Muscle layer of colon (tissue), 2 donors: ENCODE measurements around the gene RSRC1.

Experiments used
- H3K27ac ChIP-seq: one replicate; pipeline ENCODE4 v1.7.0; 2013; ENCODE audit warnings: low read depth, mild to moderate bottlenecking, low read length, moderate library complexity
- H3K27me3 ChIP-seq, 2 donors: one replicate each; pipeline ENCODE4 v1.7.0; 2013; ENCODE audit warnings: low read length in 2 of 2, mild to moderate bottlenecking in 2 of 2; ENCODE audit not compliant: insufficient read depth in 2 of 2, control insufficient read depth in 1 of 2
- H3K36me3 ChIP-seq: one replicate; pipeline ENCODE4 v1.7.0; 2013; ENCODE audit warnings: mild to moderate bottlenecking, low read length; ENCODE audit not compliant: insufficient read depth
- H3K4me1 ChIP-seq: one replicate; pipeline ENCODE4 v1.7.0; 2013; ENCODE audit warnings: mild to moderate bottlenecking, low read length; ENCODE audit not compliant: insufficient read depth
- H3K4me3 ChIP-seq, 2 donors: one replicate each; pipeline ENCODE4 v1.7.0; 2013; ENCODE audit warnings: low read length in 2 of 2, low read depth in 1 of 2, mild to moderate bottlenecking in 1 of 2, moderate library complexity in 1 of 2
- H3K9ac ChIP-seq: one replicate; pipeline ENCODE4 v1.7.0; 2013; ENCODE audit warnings: low read length
- H3K9me3 ChIP-seq: one replicate; pipeline ENCODE4 v1.7.0; 2013; ENCODE audit warnings: mild to moderate bottlenecking, low read length
- donor health status: abdominal sarcoma.
- donor health status: Adenocarcinoma of cecum.

Gene RSRC1

GRCh38 chr3:158453004-158453403, 343.1 kb downstream of the RSRC1 start:
- Histone ChIP-seq H3K9ac (no peak overlapping the region), H3K36me3 (no peaks in the 10 kb centered on the region), H3K4me3 (no peak overlapping the region), H3K9me3 (no peaks in the 10 kb centered on the region), H3K27me3 (no peaks in the 10 kb centered on the region), H3K27ac (no peak overlapping the region), H3K4me1 (no peaks in the 10 kb centered on the region)

GRCh38 chr3:158453865-158454264, 344.0 kb downstream of the RSRC1 start:
- Histone ChIP-seq H3K36me3 (no peaks in the 10 kb centered on the region), H3K4me1 (no peaks in the 10 kb centered on the region), H3K27me3 (no peaks in the 10 kb centered on the region), H3K9me3 (no peaks in the 10 kb centered on the region), H3K9ac (no peak overlapping the region), H3K27ac (no peak overlapping the region), H3K4me3 (no peak overlapping the region)

- Histone ChIP-seq H3K9me3 (no peaks in the 10 kb centered on the region), H3K9ac (no peak overlapping the region), H3K27me3 (no peaks in the 10 kb centered on the region), H3K27ac (no peak overlapping the region), H3K4me1 (no peaks in the 10 kb centered on the region), H3K4me3 (no peak overlapping the region), H3K36me3 (no peaks in the 10 kb centered on the region)
Observed at GRCh38 chr3:158455406-158455805, 345.5 kb downstream of the RSRC1 start.

- Histone ChIP-seq H3K36me3 (no peaks in the 10 kb centered on the region), H3K9ac (no peak overlapping the region), H3K9me3 (no peaks in the 10 kb centered on the region), H3K4me1 (no peaks in the 10 kb centered on the region), H3K27me3 (no peaks in the 10 kb centered on the region), H3K27ac (no peak overlapping the region), H3K4me3 (no peak overlapping the region)
Observed at GRCh38 chr3:158456114-158456513, 346.2 kb downstream of the RSRC1 start.

- H3K9me3 ChIP-seq, result no peaks in the 10 kb centered on the region
- H3K9ac ChIP-seq, result no peak overlapping the region
- H3K4me3 ChIP-seq, result no peak overlapping the region
- no peaks in the 10 kb centered on the region for H3K36me3 ChIP-seq
- H3K4me1 ChIP-seq, result no peaks in the 10 kb centered on the region
- no peak overlapping the region for H3K27ac ChIP-seq
- H3K27me3 ChIP-seq, result no peaks in the 10 kb centered on the region
Observed at GRCh38 chr3:158458464-158458863, 348.6 kb downstream of the RSRC1 start.

GRCh38 chr3:158460926-158461325, 351.0 kb downstream of the RSRC1 start:
- Histone ChIP-seq H3K27me3 (no peaks in the 10 kb centered on the region), H3K27ac (no peak overlapping the region), H3K4me1 (no peaks in the 10 kb centered on the region), H3K36me3 (no peaks in the 10 kb centered on the region), H3K9ac (no peak overlapping the region), H3K9me3 (no peaks in the 10 kb centered on the region), H3K4me3 (no peak overlapping the region)

GRCh38 chr3:158463556-158463955, 353.7 kb downstream of the RSRC1 start:
- no peak overlapping the region for H3K27ac ChIP-seq

GRCh38 chr3:158465074-158465473, 355.2 kb downstream of the RSRC1 start:
- no peak overlapping the region for H3K27ac ChIP-seq
- H3K9ac ChIP-seq, result no peak overlapping the region
- no peaks in the 10 kb centered on the region for H3K9me3 ChIP-seq
- H3K27me3 ChIP-seq, result no peaks in the 10 kb centered on the region
- H3K36me3 ChIP-seq, result no peaks in the 10 kb centered on the region
- H3K4me3 ChIP-seq, result no peak overlapping the region
- no peaks in the 10 kb centered on the region for H3K4me1 ChIP-seq

More at GRCh38 chr3:158463556-158463955, 353.7 kb downstream of the RSRC1 start:
- Histone ChIP-seq H3K27me3 (no peaks in the 10 kb centered on the region), H3K4me3 (no peak overlapping the region), H3K9me3 (no peaks in the 10 kb centered on the region), H3K9ac (no peak overlapping the region), H3K36me3 (no peaks in the 10 kb centered on the region), H3K4me1 (no peaks in the 10 kb centered on the region)

- H3K9ac ChIP-seq, result no peak overlapping the region
- H3K27ac ChIP-seq, result no peak overlapping the region
- H3K27me3 ChIP-seq, result no peaks in the 10 kb centered on the region
Observed at GRCh38 chr3:158470944-158471638, 361.2 kb downstream of the RSRC1 start.

GRCh38 chr3:158471639-158472294, 361.9 kb downstream of the RSRC1 start:
- Histone ChIP-seq H3K9me3 (no peaks in the 10 kb centered on the region), H3K36me3 (no peaks in the 10 kb centered on the region), H3K9ac (no peak overlapping the region), H3K27ac (no peak overlapping the region), H3K4me1 (no peaks in the 10 kb centered on the region), H3K4me3 (no peak overlapping the region), H3K27me3 (no peaks in the 10 kb centered on the region)

More at GRCh38 chr3:158470944-158471638, 361.2 kb downstream of the RSRC1 start:
- Histone ChIP-seq H3K4me3 (no peak overlapping the region), H3K9me3 (no peaks in the 10 kb centered on the region), H3K36me3 (no peaks in the 10 kb centered on the region), H3K4me1 (no peaks in the 10 kb centered on the region)

- H3K9me3 ChIP-seq, result no peaks in the 10 kb centered on the region
- no peak overlapping the region for H3K27ac ChIP-seq
- H3K4me1 ChIP-seq, result no peaks in the 10 kb centered on the region
- no peak overlapping the region for H3K9ac ChIP-seq
- no peaks in the 10 kb centered on the region for H3K36me3 ChIP-seq
- no peak overlapping the region for H3K4me3 ChIP-seq
- no peaks in the 10 kb centered on the region for H3K27me3 ChIP-seq
Observed at GRCh38 chr3:158479051-158479450, 369.2 kb downstream of the RSRC1 start.
